GM12878 (cell line): Measurements from ENCODE around the gene PTPRD. TPM values are rescaled to one million over a fixed set of nuclear protein-coding genes. Genes with fewer than 3 reads are reported as not detected.

Source experiments
- ATAC-seq: fragments of 200-7000 bp; cut with Tn5 transposase; 3 replicates; pipeline ENCODE4 v1.9.1; 2020; ENCODE audit warnings: mild to moderate bottlenecking, moderate library complexity
- BruUV-seq: library from RNA; stranded (reverse); fragments of 400-500 nt; replicated peaks from 2 replicates; lab custom pipeline; 2021; lab: Mats Ljungman, UMichigan
- CTCF ChIA-PET: fragments of 300-600 bp; sonication (Branson Sonifier 250); formaldehyde crosslinking; extraction: SDS; loops from one replicate; lab custom pipeline; 2021; ENCODE audit warnings: inconsistent platforms; lab: Yijun Ruan, JAX
- POLR2A ChIA-PET: fragments of 350-600 bp; formaldehyde crosslinking; extraction: SDS; loops from one replicate; lab custom pipeline; 2021; ENCODE audit warnings: inconsistent platforms; lab: Charles Lee
- RAD21 ChIA-PET: fragments of 300-600 bp; sonication (Branson Sonifier 250); formaldehyde crosslinking; loops from one replicate; lab custom pipeline; 2023; ENCODE audit warnings: antibody characterized with exemption; ENCODE audit not compliant: unreplicated experiment; lab: Charles Lee
- SMC1A ChIA-PET: fragments of 300-600 bp; sonication (Branson Sonifier 250); formaldehyde crosslinking; loops from one replicate; lab custom pipeline; 2023; ENCODE audit not compliant: unreplicated experiment, uncharacterized antibody; lab: Charles Lee
- DNase-seq: peaks from one replicate; pipeline ENCODE4 v3.0.0-alpha.2; 2011; ENCODE audit warnings: low read depth, low spot score
- FAIRE-seq: peaks from 3 replicates; lab custom pipeline; 2011; peaks lifted over from hg19 to GRCh38; lab: Jason Lieb, UNC
- H2AFZ ChIP-seq: 2 replicates; pipeline ENCODE4 v1.6.0; 2011; ENCODE audit warnings: low read depth, low read length, control low read depth; ENCODE audit not compliant: control insufficient read depth
- H3K27ac ChIP-seq: 2 replicates; pipeline ENCODE4 v1.5.1; 2011; ENCODE audit warnings: control low read depth; ENCODE audit not compliant: control insufficient read depth, insufficient read depth
- H3K27me3 ChIP-seq, 2 experiments: replicated peaks in 1 of 2; 2 replicates each; pipeline versions ENCODE4 v1.6.0 to v1.6.1; 2011; ENCODE audit warnings: low read length in 1 of 2; ENCODE audit not compliant: control insufficient read depth in 2 of 2, insufficient read depth in 2 of 2
- H3K36me3 ChIP-seq, 2 experiments: 2 replicates each; pipeline ENCODE4 v1.5.1; 2011; ENCODE audit warnings: low read length in 1 of 2; ENCODE audit not compliant: control insufficient read depth in 2 of 2, insufficient read depth in 2 of 2
- H3K4me1 ChIP-seq: 2 replicates; pipeline ENCODE4 v1.6.1; 2011; ENCODE audit warnings: mild to moderate bottlenecking, low read length, moderate library complexity, mixed read lengths; ENCODE audit not compliant: control insufficient read depth, insufficient read depth
- H3K4me2 ChIP-seq: 2 replicates; pipeline ENCODE4 v1.6.0; 2011; ENCODE audit warnings: control low read depth; ENCODE audit not compliant: control insufficient read depth, insufficient read depth
- H3K4me3 ChIP-seq: fragments of 200-600 bp; sonication (generic); 2 replicates; pipeline ENCODE4 v1.5.1; 2016
- H3K79me2 ChIP-seq: 2 replicates; pipeline ENCODE4 v1.6.0; 2011; ENCODE audit warnings: low read length; ENCODE audit not compliant: control insufficient read depth, insufficient read depth
- H3K9ac ChIP-seq: 2 replicates; pipeline ENCODE4 v1.8.0; 2011; ENCODE audit warnings: low read length, control low read depth, mixed read lengths; ENCODE audit not compliant: control insufficient read depth, insufficient read depth
- H3K9me3 ChIP-seq: replicated peaks from 3 replicates; pipeline ENCODE4 v1.5.1; 2011; ENCODE audit warnings: mild to moderate bottlenecking, low read length; ENCODE audit not compliant: control insufficient read depth, insufficient read depth
- H4K20me1 ChIP-seq: 2 replicates; pipeline ENCODE4 v1.6.0; 2011; ENCODE audit not compliant: control insufficient read depth, insufficient read depth
- BCLAF1 ChIP-seq: fragments of 450-650 bp; IDR thresholded peaks from 2 replicates; pipeline ENCODE4 v1.6.1; 2017; ENCODE audit warnings: antibody characterized with exemption, mild to moderate bottlenecking, moderate library complexity
- CTCF ChIP-seq, 3 experiments: IDR thresholded peaks in 2 of 3; conservative IDR thresholded peaks in 1 of 3; 2 replicates each; pipeline ENCODE4 v1.5.1; 2011; ENCODE audit warnings: low read depth in 3 of 3, low read length in 3 of 3, mild to moderate bottlenecking in 3 of 3, control low read depth in 2 of 3, moderate library complexity in 2 of 3, inconsistent platforms in 1 of 3, mixed read lengths in 1 of 3; ENCODE audit not compliant: control insufficient read depth in 2 of 3, insufficient read depth in 1 of 3; ENCODE audit errors: extremely low read depth in 1 of 3
- ESRRA ChIP-seq: IDR thresholded peaks from 2 replicates; pipeline ENCODE4 v1.6.1; 2012; ENCODE audit warnings: mild to moderate bottlenecking, low read length, improper control_type of control experiment
- GABPA ChIP-seq: IDR thresholded peaks from 2 replicates; pipeline ENCODE4 v1.6.1; 2014; ENCODE audit warnings: antibody characterized with exemption, low read depth, mild to moderate bottlenecking, inconsistent platforms
- IRF4 ChIP-seq: IDR thresholded peaks from 2 replicates; pipeline ENCODE4 v1.6.1; 2011; ENCODE audit warnings: low read depth, low read length
- NR2C1 ChIP-seq: fragments of 450-650 bp; IDR thresholded peaks from 2 replicates; pipeline ENCODE4 v1.6.1; 2017; ENCODE audit warnings: antibody characterized with exemption, mild to moderate bottlenecking, moderate library complexity
- NR2F1 ChIP-seq: fragments of 450-650 bp; conservative IDR thresholded peaks from 2 replicates; pipeline ENCODE4 v1.6.1; 2017; ENCODE audit warnings: mild to moderate bottlenecking
- PAX8 ChIP-seq: fragments of 450-650 bp; IDR thresholded peaks from 2 replicates; pipeline ENCODE4 v1.6.1; 2017; ENCODE audit warnings: mild to moderate bottlenecking, moderate library complexity
- WGBS: methylation state at CpG from one replicate; pipeline ENCODE4 v1.1.6; 2016; ENCODE audit warnings: low lambda C conversion rate; ENCODE audit not compliant: insufficient replicate concordance, insufficient coverage; ENCODE audit errors: missing lambda C conversion rate; 5-methylcytosine and 5-hydroxymethylcytosine counted together
- in situ Hi-C: fragments of 300-500 bp; cut with MboI; formaldehyde crosslinking; loops from 9 replicates; pipeline ENCODE4 v1.14.3; 2018; ENCODE audit warnings: mixed read lengths
- intact Hi-C: fragments of 100-400 bp; cut with micrococcal nuclease; formaldehyde crosslinking; loops from one replicate; pipeline ENCODE4 v1.14.2; 2022; ENCODE audit not compliant: unreplicated experiment
- polyA plus RNA-seq, 11 experiments: library from polyadenylated mRNA; depleted of rRNA in 4 of 11; unstranded in 6 of 11; stranded (reverse) in 5 of 11; fragments of >200 nt; fragmentation: Nextera tagmentation in 4 of 11; fragmentation: Illumina TruSeq in 1 of 11; extraction: Ambion mirVana in 4 of 11; extraction: Trizol in 1 of 11; gene quantifications; 1 replicate in 1 of 11; 2 replicates in 10 of 11; pipeline versions ENCODE4 v1.2.1 to v1.2.3, GENCODE V29; 2011 to 2016; ENCODE audit warnings: inconsistent platforms in 2 of 11, missing spikeins in 2 of 11, low read depth in 1 of 11
- total RNA-seq, 4 experiments: library from RNA; depleted of rRNA in 3 of 4; stranded (reverse); fragments of >200 nt in 3 of 4; fragmentation: Illumina TruSeq in 1 of 4; extraction: Trizol in 1 of 4; gene quantifications; 2 replicates each; pipeline versions ENCODE4 v1.2.1 to v1.2.3, GENCODE V29; 2013 to 2021
- TF ChIP-seq, protein P1 (sequence below): fragments of 450-650 bp; IDR thresholded peaks from 2 replicates; pipeline ENCODE4 v1.6.1; 2016; ENCODE audit warnings: mild to moderate bottlenecking
- TF ChIP-seq, protein P2 (sequence below): fragments of 450-650 bp; formaldehyde crosslinking; IDR thresholded peaks from 2 replicates; pipeline ENCODE4 v1.4.0; 2022; ENCODE audit warnings: mild to moderate bottlenecking, moderate library complexity
- TF ChIP-seq, protein P3 (sequence below): fragments of 450-650 bp; IDR thresholded peaks from 2 replicates; pipeline ENCODE4 v1.6.1; 2018; ENCODE audit warnings: borderline replicate concordance, mild to moderate bottlenecking; ENCODE audit not compliant: partially characterized antibody

PTPRD gene
- total and polyA plus RNA-seq, 10 of the 15 experiments (the other 5 are each of a cell fraction or from before 2014, with no cell fraction given), result under 0.01 to 0.05 (median 0.01) TPM; not detected in 7

- POLR2A ChIA-PET, result no interaction called here
- CTCF ChIA-PET, result no interaction called here
- Histone ChIP-seq H3K79me2 (no peaks in the 10 kb centered on the region), H4K20me1 (no peaks in the 10 kb centered on the region), H3K9ac (no peak overlapping the region), H3K27ac (no peak overlapping the region), H3K36me3 (no peaks in the 10 kb centered on the region), H3K4me1 (no peaks in the 10 kb centered on the region), H3K4me2 (no peak overlapping the region), H3K4me3 (no peak overlapping the region), H3K27me3 (no peaks in the 10 kb centered on the region), H3K9me3 (no peaks in the 10 kb centered on the region), H2AFZ (no peak overlapping the region)
- ATAC-seq, result no peak
- 0% methylated on average over 2 of the region's 2 CpGs for WGBS
- no TSS peak for BruUV-seq
- intact Hi-C loops (no loop called here), in situ Hi-C loops (no loop called here)
- FAIRE-seq, result no peak
- RAD21 ChIA-PET, result no interaction called here
- DNase-seq, result no peak
- SMC1A ChIA-PET, result no interaction called here
- TF ChIP-seq, protein P1, sequence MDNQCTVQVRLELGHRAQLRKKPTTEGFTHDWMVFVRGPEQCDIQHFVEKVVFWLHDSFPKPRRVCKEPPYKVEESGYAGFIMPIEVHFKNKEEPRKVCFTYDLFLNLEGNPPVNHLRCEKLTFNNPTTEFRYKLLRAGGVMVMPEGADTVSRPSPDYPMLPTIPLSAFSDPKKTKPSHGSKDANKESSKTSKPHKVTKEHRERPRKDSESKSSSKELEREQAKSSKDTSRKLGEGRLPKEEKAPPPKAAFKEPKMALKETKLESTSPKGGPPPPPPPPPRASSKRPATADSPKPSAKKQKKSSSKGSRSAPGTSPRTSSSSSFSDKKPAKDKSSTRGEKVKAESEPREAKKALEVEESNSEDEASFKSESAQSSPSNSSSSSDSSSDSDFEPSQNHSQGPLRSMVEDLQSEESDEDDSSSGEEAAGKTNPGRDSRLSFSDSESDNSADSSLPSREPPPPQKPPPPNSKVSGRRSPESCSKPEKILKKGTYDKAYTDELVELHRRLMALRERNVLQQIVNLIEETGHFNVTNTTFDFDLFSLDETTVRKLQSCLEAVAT, result no peak
- TF ChIP-seq CTCF (IDR thresholded peaks at IDR 0.05 in 2 of 3, conservative IDR thresholded peaks at IDR 0.05 in 1 of 3; ENCODE audit: control insufficient read depth in 2 of 3, extremely low read depth in 1 of 3, insufficient read depth in 1 of 3, low read depth in 3 of 3, low read length in 3 of 3) (no peak), PAX8 (no peak), NR2C1 (no peak), ESRRA (no peak), IRF4 (no peak), BCLAF1 (no peak), NR2F1 (no peak), GABPA (no peak)
- TF ChIP-seq, protein P2, sequence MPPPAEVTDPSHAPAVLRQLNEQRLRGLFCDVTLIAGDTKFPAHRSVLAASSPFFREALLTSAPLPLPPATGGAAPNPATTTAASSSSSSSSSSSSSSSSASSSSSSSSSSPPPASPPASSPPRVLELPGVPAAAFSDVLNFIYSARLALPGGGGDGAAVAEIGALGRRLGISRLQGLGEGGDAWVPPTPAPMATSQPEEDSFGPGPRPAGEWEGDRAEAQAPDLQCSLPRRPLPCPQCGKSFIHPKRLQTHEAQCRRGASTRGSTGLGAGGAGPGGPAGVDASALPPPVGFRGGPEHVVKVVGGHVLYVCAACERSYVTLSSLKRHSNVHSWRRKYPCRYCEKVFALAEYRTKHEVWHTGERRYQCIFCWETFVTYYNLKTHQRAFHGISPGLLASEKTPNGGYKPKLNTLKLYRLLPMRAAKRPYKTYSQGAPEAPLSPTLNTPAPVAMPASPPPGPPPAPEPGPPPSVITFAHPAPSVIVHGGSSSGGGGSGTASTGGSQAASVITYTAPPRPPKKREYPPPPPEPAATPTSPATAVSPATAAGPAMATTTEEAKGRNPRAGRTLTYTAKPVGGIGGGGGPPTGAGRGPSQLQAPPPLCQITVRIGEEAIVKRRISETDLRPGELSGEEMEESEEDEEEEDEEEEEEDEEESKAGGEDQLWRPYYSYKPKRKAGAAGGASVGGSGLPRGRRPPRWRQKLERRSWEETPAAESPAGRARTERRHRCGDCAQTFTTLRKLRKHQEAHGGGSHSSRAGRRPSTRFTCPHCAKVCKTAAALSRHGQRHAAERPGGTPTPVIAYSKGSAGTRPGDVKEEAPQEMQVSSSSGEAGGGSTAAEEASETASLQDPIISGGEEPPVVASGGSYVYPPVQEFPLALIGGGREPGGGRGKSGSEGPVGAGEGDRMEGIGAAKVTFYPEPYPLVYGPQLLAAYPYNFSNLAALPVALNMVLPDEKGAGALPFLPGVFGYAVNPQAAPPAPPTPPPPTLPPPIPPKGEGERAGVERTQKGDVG (CRISPR knock-in tag), result no peak
- TF ChIP-seq, protein P3, sequence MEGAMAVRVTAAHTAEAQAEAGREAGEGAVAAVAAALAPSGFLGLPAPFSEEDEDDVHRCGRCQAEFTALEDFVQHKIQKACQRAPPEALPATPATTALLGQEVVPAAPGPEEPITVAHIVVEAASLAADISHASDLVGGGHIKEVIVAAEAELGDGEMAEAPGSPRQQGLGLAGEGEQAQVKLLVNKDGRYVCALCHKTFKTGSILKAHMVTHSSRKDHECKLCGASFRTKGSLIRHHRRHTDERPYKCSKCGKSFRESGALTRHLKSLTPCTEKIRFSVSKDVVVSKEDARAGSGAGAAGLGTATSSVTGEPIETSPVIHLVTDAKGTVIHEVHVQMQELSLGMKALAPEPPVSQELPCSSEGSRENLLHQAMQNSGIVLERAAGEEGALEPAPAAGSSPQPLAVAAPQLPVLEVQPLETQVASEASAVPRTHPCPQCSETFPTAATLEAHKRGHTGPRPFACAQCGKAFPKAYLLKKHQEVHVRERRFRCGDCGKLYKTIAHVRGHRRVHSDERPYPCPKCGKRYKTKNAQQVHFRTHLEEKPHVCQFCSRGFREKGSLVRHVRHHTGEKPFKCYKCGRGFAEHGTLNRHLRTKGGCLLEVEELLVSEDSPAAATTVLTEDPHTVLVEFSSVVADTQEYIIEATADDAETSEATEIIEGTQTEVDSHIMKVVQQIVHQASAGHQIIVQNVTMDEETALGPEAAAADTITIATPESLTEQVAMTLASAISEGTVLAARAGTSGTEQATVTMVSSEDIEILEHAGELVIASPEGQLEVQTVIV, result no peak
Observed at GRCh38 chr9:8558176-8558575, 2054.6 kb downstream of the PTPRD start.
